Gastroesophageal sphincter (tissue), 4 donors: ENCODE measurements around the gene NAA10. TPM values are rescaled to one million over a fixed set of nuclear protein-coding genes. Genes with fewer than 3 reads are reported as not detected.
A peak's percentile ranks its signal among the peaks of the same experiment; 100 is the strongest.

ENCODE experiments used
- ATAC-seq: fragments of 150-250 bp; one replicate; pipeline ENCODE4 v1.9.1; 2016; ENCODE audit warnings: mild to moderate bottlenecking, moderate library complexity
- H3K27ac ChIP-seq, 4 donors: fragments of 200-600 bp; sonication (generic) in 3 of 4; 1 replicate in 3 of 4; 2 replicates in 1 of 4; pipeline ENCODE4 v1.5.1; 2016 to 2019
- H3K27me3 ChIP-seq: fragments of 200-600 bp; sonication (generic); one replicate; pipeline ENCODE4 v1.5.1; 2019
- H3K36me3 ChIP-seq, 2 donors: fragments of 200-600 bp; sonication (generic); one replicate each; pipeline ENCODE4 v1.5.1; 2019; ENCODE audit warnings: control low read depth in 1 of 2
- H3K4me1 ChIP-seq, 3 donors: fragments of 200-600 bp; sonication (generic); 1 replicate in 2 of 3; 2 replicates in 1 of 3; pipeline ENCODE4 v1.5.1; 2016 to 2019; ENCODE audit warnings: control low read depth in 2 of 3
- H3K4me3 ChIP-seq, 2 donors: fragments of 200-600 bp; sonication (generic); one replicate each; pipeline ENCODE4 v1.5.1; 2019; ENCODE audit warnings: mild to moderate bottlenecking in 1 of 2, moderate library complexity in 1 of 2
- H3K9me3 ChIP-seq, 3 donors: fragments of 200-600 bp; sonication (generic); one replicate each; pipeline ENCODE4 v1.5.1; 2017 to 2019; ENCODE audit warnings: control low read depth in 2 of 3
- EP300 ChIP-seq: sonication (generic); formaldehyde crosslinking; IDR thresholded peaks from one replicate; pipeline ENCODE4 v1.6.1; 2017; ENCODE audit warnings: antibody characterized with exemption, mild to moderate bottlenecking
- POLR2A ChIP-seq, 2 donors: fragments of 450-650 bp; IDR thresholded peaks; one replicate each; pipeline ENCODE4 v1.6.1; 2017; ENCODE audit warnings: antibody characterized with exemption in 2 of 2, mild to moderate bottlenecking in 2 of 2, moderate library complexity in 1 of 2
- POLR2AphosphoS5 ChIP-seq: sonication (generic); formaldehyde crosslinking; IDR thresholded peaks from one replicate; pipeline ENCODE4 v1.6.1; 2017; ENCODE audit warnings: antibody characterized with exemption
- WGBS, 2 donors: methylation state at CpG; one replicate each; pipeline ENCODE4 v1.1.5; 2018; ENCODE audit warnings: low coverage in 1 of 2; 5-methylcytosine and 5-hydroxymethylcytosine counted together
- total RNA-seq, 4 donors: library from RNA; depleted of rRNA; stranded (reverse); fragments of >200 nt; gene quantifications; one replicate each; pipeline ENCODE4 v1.1.0, GENCODE V29; 2016
- TF ChIP-seq, protein P1 (sequence below), 4 experiments: fragments of 200-600 bp in 2 of 4; fragments of 450-650 bp in 2 of 4; sonication (generic) in 1 of 4; IDR thresholded peaks; one replicate each; pipeline ENCODE4 v1.5.1; 2017 to 2019; ENCODE audit warnings: antibody characterized with exemption in 4 of 4, mild to moderate bottlenecking in 2 of 4, moderate library complexity in 2 of 4

NAA10 gene
- total RNA-seq, 4 donors from 2014 or later, result 68.3 to 103 (median 89.2) TPM

DNA sequence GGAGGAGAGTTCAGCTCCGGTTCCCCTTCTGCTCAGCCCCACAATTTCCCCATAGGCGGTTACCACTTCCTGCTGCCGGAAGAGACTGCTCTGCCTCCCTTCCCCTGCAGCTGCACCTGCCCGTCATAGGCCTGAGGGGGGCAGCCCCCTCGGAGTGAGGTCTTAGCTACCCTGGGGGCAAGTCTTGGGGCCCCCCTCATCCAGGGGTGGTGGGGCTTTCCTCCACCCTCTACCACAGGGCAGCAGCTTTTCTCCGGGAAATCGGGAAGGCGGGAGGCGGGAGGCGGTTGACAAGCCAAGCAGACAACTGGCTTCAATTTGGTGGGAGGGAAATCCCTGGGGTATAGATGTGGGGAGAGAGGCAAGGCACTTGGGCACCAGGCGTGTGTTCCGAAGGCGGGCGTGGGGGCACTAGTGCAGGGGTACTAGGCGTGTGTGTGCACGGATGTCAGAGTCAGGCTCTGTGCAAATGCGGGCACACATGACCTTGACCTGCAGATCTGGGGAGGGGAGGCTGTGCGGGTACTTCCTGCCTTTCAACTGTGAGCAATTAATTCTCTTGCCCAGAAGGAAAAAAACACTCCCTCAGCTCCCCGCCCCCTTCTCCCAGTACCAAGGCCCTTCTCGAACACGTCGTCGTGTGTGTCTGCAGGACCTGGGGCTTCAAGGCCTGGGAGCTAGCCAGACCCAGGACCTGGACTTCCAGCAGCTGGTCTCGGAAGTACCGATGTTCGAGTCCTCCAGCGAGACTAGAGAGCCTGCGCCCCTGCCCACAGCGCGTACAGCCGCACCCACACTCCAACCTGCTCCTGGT is 7.8 kb downstream of the NAA10 start:
- no peak for ATAC-seq
- Histone ChIP-seq H3K4me1 (peaks cover 0 to 67% (median 19%) of the 10 kb centered on the region in 3 donors), H3K9me3 (no peaks in the 10 kb centered on the region), H3K36me3 (peaks cover 0 to 27% of the 10 kb centered on the region in 2 donors), H3K27ac (peak overlapping the region; percentile 88 to 96 (median 91)), H3K27me3 (no peaks in the 10 kb centered on the region), H3K4me3 (peak overlapping the region; percentile 62 to 69)
- no peak for TF ChIP-seq EP300
- TF ChIP-seq POLR2AphosphoS5, result no peak
- TF ChIP-seq POLR2A (IDR thresholded peaks at IDR 0.05), result no peak
- TF ChIP-seq, protein P1, sequence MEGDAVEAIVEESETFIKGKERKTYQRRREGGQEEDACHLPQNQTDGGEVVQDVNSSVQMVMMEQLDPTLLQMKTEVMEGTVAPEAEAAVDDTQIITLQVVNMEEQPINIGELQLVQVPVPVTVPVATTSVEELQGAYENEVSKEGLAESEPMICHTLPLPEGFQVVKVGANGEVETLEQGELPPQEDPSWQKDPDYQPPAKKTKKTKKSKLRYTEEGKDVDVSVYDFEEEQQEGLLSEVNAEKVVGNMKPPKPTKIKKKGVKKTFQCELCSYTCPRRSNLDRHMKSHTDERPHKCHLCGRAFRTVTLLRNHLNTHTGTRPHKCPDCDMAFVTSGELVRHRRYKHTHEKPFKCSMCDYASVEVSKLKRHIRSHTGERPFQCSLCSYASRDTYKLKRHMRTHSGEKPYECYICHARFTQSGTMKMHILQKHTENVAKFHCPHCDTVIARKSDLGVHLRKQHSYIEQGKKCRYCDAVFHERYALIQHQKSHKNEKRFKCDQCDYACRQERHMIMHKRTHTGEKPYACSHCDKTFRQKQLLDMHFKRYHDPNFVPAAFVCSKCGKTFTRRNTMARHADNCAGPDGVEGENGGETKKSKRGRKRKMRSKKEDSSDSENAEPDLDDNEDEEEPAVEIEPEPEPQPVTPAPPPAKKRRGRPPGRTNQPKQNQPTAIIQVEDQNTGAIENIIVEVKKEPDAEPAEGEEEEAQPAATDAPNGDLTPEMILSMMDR (IDR thresholded peaks at IDR 0.05), result no peak
- WGBS, 2 donors, result 39% methylated on average over 13 of the region's 31 CpGs; no CpG with 5 or more reads in 1 of the 2 donors

DNA sequence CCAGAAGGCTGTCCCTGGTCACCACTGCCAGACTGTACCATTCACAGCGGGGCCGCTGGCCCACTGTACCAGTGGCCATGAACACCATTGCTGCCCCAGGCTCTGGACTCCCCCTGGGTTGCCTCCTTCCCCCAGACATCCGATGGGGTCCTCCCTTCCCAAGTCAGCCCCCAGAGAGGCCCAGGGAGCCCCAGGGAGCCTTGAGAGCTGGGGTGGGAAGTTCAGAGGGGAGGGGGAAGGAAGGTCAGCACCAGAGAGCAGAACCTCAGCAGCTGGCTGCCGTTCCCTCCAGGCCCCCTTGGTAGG is 8.3 kb downstream of the NAA10 start:
- TF ChIP-seq EP300 (no peak), POLR2A (IDR thresholded peaks at IDR 0.05) (no peak), POLR2AphosphoS5 (no peak)
- TF ChIP-seq, protein P1 (IDR thresholded peaks at IDR 0.05), result no peak
- Histone ChIP-seq H3K36me3 (peaks cover 0 to 21% of the 10 kb centered on the region in 2 donors), H3K4me1 (peaks cover 0 to 72% (median 21%) of the 10 kb centered on the region in 3 donors), H3K27ac (peak overlapping the region; percentile 88 to 96 (median 91)), H3K9me3 (no peaks in the 10 kb centered on the region), H3K4me3 (peak overlapping the region in 1 of 2 donors; percentile 62), H3K27me3 (no peaks in the 10 kb centered on the region)
- ATAC-seq, result no peak
- WGBS, 2 donors, result no CpG with 5 or more reads among the region's 4 CpGs

DNA sequence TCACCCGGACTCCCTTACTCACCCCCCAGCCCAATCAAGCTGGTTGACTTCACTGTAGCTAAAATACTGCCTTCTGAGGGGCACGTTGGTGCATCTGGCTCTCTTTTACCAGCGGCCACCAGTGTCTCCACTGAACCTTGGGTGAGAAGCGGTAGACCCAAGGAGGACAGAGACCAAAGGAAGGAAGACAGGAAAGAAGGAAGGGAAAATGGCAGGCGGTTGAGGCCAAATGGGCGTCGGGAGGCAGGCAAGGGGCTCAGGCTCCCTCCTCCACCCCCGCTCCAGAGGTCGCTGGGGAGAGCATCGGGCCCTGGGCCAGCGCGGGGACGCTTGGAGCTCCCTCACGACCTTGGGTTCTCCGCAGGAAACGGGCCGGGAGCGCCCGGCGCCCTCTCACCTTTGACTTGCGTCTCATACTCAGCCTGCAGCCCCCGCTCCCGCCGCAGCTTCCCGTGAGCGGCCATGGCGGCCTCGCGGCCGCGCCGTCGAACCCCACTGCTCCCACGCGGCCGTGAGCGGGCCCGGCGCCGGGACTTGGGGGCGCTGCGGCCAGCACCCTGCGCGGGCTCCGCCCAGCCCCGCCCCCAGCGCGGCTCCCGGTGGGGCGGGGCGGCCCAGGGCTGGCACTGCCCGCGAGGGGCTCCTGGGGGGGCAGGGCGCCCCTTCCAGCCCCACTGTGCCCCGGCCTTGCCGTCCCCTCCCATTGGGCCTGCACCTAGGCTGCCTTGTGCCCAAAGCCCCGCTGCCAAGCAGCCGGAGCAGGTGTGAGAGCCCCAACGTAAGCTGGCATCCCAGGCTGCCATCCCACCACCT is 8.9 kb downstream of the NAA10 start, which contains the start of gene ARHGAP4:
TSS of gene ARHGAP4 (minus strand) at position 526 of the 813 bp plus-strand sequence. CDS start at position 464, 62 bp downstream.
- H3K4me3 ChIP-seq, result peak within 1 kb of the TSS in 1 of 2 donors; percentile 62
- 60% methylated on average over 1 of the region's 59 CpGs; no CpG with 5 or more reads in 1 of the 2 donors for WGBS, 2 donors
- H3K27ac ChIP-seq, result peak within 1 kb of the TSS; percentile 88 to 96 (median 91)
- no peaks in the 10 kb centered on the region for H3K27me3 ChIP-seq
- TF ChIP-seq POLR2A (IDR thresholded peaks at IDR 0.05) (no peak), EP300 (no peak)
- no peak for ATAC-seq
- peaks cover 0 to 78% (median 21%) of the 10 kb centered on the region in 3 donors for H3K4me1 ChIP-seq
- H3K9me3 ChIP-seq, result no peaks in the 10 kb centered on the region
- peaks cover 0 to 16% of the 10 kb centered on the region in 2 donors for H3K36me3 ChIP-seq

DNA sequence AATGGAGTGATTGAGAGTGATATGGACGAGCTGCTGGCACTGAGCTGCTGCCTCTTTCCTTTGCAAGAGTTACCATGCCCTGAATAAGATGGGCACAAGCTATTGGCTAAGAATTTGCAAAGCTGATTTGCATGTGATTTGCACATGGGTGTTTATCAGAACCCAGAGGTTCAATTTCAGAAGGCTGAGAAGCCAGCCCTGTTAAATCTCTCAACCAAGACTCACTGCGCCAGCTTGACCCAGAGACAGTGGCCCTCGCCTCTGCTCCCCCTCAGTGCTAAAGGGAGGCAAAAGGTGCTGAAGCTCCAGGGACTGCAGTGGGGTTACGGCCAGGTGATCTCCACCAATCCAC is 9.5 kb downstream of the NAA10 start:
- TF ChIP-seq, protein P1 (IDR thresholded peaks at IDR 0.05), result no peak
- TF ChIP-seq EP300 (no peak), POLR2AphosphoS5 (no peak), POLR2A (IDR thresholded peaks at IDR 0.05) (no peak)
- WGBS, 2 donors, result no CpG with 5 or more reads among the region's 4 CpGs
- Histone ChIP-seq H3K27ac (peak overlapping the region in 3 of 4 donors; percentile 88 to 92 (median 90)), H3K9me3 (no peaks in the 10 kb centered on the region), H3K4me3 (peak overlapping the region in 1 of 2 donors; percentile 62), H3K36me3 (peaks cover 0 to 10% of the 10 kb centered on the region in 2 donors), H3K4me1 (peaks cover 0 to 83% (median 21%) of the 10 kb centered on the region in 3 donors), H3K27me3 (no peaks in the 10 kb centered on the region)
- ATAC-seq, result no peak

DNA sequence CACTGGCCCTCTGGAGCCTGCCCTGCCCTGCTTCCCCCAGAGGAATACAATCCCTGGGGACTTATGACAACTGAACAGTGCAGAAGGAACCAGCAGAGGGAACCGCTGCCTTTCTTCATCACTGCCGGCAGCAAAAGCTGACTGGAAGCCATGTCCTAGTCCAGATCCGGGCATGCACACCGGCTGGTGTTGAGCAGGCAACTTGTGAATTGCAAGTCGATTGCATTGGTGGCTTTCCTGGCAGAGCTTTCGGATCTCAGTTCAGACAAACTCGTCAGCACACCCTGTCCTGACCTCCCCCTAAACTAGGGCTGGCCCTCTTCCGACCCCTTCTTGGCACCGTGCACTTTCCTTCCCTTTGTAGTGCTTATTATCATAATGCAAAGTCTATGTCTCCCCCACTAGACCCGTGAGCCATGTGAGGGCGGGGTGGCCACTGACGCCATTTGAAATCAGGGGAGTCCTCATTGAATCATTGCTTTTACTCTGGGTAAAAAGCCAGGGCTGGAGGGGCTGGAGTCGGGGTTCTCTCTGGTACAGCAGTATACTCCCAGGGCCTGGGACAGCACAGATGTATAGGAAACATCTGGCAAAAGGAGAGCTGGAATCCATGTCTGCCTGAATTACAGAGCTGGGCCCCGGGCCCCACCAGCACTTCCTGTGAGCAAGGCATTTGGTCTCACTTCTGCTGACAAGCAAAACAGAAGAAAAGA is 10.5 kb downstream of the NAA10 start:
- ATAC-seq, result no peak
- TF ChIP-seq POLR2A (IDR thresholded peaks at IDR 0.05) (no peak), POLR2AphosphoS5 (peak; percentile 23), EP300 (no peak)
- TF ChIP-seq, protein P1 (IDR thresholded peaks at IDR 0.05), result peak in 2 of 4 experiments; percentile 29 to 32
- H3K27ac ChIP-seq, result peak overlapping the region in 3 of 4 donors; percentile 14 to 43 (median 32)

More for the DNA sequence above, 10.5 kb downstream of the NAA10 start:
- WGBS, 2 donors, result 0% methylated on average over 1 of the region's 14 CpGs; no CpG with 5 or more reads in 1 of the 2 donors
- H3K9me3 ChIP-seq, result no peaks in the 10 kb centered on the region
- no peaks in the 10 kb centered on the region for H3K36me3 ChIP-seq
- H3K4me3 ChIP-seq, result peak overlapping the region in 1 of 2 donors; percentile 62
- H3K4me1 ChIP-seq, result peaks cover 0 to 75% (median 21%) of the 10 kb centered on the region in 3 donors
- no peaks in the 10 kb centered on the region for H3K27me3 ChIP-seq
